Globus pallidus (tissue), 1 donor: ENCODE measurements around the gene LTV1.
"Not testable (repeated sequence)": the region's sequence is repeated elsewhere in the genome, so short reads cannot be mapped to it uniquely, and the experiment has no call there.

ENCODE experiments used
- DNase-seq: peaks from one replicate; pipeline ENCODE4 v3.0.0-alpha.2; 2015; ENCODE audit warnings: low spot score

Gene LTV1, protein sequence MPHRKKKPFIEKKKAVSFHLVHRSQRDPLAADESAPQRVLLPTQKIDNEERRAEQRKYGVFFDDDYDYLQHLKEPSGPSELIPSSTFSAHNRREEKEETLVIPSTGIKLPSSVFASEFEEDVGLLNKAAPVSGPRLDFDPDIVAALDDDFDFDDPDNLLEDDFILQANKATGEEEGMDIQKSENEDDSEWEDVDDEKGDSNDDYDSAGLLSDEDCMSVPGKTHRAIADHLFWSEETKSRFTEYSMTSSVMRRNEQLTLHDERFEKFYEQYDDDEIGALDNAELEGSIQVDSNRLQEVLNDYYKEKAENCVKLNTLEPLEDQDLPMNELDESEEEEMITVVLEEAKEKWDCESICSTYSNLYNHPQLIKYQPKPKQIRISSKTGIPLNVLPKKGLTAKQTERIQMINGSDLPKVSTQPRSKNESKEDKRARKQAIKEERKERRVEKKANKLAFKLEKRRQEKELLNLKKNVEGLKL

DNA sequence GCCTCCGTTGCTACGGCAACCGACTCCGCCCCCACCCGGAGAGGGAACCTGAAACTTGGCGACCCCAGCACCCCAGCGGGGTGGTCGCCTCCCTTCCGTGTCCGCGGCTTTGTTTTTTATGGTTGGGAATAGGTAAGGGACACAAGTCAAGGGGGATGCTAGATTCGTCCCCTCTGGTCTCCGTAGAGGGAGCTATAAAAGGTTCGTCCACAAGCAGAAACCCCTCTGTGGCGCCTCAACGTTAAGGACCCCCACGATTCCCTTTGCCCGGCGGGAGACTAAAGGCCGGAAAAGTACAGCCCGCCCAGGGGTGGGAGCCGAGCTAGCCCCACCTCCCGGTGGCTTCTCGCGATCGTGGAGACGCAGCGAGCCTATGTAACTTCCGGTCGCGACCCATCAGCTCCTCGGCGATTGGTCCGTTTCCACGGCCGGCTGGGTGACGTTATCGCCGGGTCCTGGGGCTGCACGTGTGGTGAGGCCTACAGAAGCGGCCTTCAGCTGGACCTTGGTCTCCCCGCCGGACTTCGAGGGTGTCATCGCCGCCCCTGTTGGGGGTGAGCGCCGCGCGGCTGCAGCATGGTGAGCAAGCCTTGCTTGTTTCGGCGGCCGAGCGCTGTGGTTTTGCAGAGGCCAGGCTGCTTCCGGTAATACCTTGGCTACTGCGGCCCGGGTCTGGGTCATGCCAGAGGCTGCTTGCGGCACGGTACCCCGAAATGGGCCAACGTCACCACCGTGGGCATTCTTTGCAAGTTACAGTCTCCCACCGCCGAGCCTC, at the start of gene LTV1:
Gene LTV1, plus strand, starts transcription at position 437 of the 775 bp plus-strand sequence. Its CDS starts 140 bp downstream, at position 577.
- DNase-seq = peak; percentile 95

DNA sequence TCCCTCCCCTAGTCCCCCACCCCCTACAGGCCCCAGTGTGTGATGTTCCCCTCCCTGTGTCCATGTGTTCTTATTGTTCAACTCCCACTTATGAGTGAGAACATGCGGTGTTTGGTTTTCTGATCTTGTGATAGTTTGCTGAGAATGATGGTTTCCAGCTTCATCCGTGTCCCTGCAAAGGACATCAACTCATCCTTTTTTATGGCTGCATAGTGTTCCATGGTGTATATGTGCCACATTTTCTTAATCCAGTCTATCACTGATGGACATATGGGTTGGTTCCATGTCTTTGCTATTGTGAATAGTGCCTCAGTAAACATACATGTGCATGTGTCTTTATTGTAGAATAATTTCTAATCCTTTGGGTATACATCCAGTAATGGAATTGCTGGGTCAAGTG, 46.6 kb upstream of the LTV1 start:
- not testable (repeated sequence) for DNase-seq

DNA sequence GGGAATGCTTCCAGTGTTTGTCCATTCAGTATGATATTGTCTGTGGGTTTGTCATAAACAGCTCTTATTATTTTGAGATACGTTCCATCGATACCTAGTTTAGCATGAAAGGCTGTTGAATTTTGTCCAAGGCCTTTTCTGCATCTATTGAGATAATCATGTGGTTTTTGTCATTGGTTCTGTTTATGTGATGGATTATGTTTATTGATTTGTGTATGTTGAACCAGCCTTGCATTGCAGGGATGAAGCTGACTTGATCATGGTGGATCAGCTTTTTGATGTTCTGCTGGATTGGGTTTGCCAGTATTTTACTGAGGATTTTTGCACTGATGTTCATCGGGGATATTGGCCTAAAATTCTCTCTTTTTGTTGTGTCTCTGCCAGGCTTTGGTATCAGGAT, 44.7 kb upstream of the LTV1 start:
- DNase-seq = not testable (repeated sequence)

DNA sequence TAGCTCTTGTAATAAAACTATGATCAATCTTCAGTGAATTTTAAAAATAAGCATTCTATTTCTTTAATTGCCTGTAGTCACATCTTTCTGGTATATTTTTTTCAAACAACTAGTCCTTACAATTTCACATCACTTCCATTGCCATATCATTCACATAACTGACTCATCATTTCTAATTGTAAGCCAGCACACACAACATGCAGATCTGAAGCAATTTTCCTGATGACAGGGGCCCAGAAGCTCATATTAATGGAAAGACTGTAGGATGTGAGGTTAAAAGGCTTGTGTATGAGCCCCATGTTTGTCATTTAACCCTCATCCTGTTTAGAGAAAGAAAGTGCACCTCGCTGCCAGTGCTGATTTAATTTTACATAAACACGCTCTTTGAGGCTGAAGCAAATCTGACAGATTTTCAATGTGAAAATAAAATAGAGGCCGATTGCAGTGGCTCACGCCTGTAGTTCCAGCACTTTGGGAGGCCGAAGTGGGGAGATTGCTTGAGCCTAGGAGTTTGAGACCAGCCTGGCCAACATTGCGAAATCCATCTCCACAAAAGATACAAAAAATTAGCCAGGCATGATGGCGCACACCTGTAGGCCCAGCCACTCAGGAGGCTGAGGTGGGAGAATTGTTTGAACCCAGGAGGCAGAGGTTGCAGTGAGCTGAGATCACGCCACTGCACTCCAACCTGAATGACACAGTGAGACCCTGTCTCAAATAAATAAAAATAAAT, 40.1 kb upstream of the LTV1 start:
- no peak for DNase-seq

DNA sequence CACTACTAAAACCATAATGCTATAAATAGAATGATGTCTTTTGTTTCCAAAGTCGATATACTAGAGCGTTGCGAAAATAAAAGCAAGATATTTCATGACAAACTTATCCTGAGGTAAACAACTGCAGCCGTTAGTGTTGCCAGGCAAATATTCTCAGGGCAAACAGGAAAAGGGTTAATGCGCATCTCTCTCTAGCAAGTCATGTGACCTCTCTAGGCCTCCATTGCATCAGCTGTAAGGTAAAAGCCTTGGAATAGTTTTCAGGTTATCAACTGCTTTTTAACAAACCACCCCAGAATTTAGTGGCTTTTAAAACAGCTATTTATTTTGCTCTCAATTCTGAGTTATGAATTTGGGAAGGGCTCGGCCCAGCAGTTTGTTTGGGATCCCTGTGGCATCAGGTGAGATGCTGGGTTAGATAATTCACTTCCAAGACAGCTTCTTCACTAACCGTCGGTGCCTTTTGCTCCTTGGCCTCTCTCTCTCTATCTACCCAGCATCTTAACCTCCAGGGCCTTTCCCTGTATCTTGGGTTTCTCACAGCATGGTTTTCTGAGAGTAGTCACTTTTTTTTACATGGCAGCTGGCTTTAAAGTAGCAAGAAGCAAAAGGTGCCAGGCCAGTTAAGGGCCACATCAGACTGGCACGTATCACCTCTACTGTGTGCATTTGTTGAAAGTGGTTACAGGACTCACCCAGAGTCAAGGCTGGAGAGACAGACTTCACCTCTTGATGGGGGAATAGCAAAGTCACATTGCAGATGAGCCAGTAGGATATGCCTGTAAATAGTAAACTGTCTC, 39.2 kb upstream of the LTV1 start:
- DNase-seq = no peak

DNA sequence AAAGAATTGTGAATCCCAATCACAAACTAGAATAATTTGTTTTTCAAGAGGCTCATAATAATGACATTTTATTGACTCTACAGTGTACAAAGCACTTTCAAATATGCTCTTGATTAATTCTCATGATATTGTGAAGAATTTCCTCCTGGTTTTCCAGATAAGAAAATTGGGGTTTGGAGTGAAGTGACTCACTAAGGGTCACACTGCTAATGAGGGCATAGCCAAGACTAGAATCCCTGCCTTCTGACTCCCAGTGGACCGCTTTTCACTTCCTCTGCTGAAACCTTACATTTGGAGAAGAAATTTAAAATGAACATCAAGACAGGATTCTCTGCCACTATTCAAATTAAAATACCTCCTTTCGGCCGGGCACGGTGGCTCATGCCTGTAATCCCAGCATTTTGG, 38.3 kb upstream of the LTV1 start:
- no peak for DNase-seq

DNA sequence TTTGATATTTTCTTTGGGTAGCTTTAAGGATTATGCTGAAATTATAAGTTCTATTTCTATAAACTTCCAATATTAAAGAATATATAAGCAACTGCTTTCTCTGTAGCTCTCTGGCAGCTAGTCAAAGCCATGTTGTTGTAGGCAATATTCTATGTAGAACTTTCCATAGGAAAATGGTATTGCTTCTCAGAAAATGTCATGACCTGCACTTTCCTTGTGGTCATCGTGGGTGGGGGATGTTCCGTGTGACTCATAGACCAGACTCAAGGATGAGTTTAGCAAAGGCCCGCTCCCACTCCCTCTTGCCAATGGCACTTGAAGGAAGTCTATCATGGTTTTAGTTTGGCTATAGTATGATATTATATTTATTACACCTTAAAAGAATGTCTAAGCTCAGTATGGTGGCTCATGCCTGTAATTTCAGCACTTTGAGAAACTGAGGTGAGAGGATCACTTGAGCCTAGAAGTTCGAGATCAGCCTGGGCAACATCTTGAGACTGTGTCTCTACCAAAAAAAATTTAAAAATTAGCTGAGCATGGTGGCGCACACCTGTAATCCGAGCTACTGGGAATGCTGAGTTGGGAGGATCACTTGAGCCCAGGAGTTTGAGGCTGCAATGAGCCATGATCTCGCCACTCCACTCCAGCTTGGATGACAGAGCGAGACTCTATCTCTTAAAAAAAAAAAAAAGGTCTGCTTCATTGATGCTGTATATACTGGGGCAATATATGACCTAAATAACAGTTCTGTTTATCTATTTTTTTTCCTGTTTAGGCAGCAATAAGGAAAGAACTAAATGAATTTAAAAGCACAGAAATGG, 36.6 kb upstream of the LTV1 start:
- no peak for DNase-seq

DNA sequence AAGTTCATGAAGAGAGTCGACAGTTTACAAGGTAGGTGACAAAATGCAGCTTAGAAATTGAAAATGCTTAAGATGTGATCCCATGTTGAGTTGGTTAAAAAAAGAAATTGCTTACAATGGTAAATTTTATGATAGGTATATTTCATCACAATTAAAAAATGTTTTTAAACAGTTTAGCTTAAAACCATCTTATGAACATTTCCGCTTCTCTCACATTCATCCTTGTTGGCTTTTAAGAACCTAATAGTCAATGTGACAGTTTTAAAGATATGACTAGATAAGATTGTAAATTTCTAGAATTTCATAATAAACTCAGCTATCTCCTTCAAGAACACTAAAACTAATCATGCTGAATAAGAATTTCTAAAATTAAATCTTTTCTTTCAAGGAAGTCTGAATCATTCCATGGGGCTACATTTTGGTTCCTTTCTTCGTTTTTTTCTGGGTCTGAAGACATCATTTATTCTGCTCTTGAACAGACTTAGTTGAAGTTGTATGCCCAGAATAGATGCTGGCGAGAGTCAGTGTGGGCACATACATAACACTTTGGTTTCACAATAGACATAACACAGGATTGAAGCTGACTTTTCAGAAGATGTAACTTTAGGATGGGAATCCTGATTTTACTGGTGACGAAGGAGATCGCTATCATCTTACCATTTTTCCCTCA, 35.9 kb upstream of the LTV1 start:
- no peak for DNase-seq

DNA sequence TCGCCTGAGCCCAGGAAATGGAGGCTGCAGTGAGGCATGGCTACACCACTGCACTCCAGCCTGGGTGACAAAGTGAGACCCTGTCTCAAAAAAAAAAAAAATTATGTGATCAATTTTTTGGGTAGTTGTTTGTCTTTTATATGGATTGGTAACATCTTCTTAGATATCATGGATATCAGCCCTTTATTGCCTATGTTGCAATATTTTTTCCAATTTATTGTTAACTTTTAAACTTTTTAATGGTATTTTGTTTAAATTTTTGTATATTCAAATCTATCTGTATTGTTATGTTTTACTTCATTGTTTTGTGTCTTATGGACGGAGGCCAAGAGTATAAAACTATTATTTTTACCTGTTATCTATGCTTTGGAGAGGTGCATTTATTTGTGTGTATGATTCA, 32.4 kb upstream of the LTV1 start:
- no peak for DNase-seq

DNA sequence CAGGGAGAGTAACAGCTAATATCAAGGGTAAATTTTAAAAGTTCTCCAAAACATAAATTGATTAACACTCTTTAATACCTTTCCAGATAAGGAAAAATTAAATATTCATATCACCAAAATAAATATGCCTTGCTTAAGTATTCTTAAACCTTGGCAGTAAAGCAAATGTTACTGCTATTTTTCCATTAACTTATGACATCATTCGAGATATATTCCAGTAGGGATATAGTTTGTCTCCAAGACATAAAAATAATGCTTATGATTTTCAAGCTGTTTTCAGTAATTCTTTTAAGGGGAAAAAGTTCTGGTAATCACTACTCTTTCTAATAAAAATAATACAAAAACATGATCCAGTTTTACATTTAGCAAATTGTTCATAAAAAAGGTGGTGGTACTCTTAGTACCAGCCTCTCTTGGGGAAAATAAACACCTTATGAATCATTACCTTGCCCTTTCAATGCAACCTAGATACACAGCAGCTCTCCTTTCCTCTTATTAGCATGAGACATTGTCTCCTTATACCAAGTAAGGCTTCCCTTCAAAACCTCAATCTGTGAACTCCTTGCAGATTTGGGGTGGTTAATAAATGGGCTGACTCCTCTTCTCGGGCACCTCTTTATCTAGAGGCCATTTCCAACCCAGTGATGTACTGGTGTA, 31.5 kb upstream of the LTV1 start:
- no peak for DNase-seq

DNA sequence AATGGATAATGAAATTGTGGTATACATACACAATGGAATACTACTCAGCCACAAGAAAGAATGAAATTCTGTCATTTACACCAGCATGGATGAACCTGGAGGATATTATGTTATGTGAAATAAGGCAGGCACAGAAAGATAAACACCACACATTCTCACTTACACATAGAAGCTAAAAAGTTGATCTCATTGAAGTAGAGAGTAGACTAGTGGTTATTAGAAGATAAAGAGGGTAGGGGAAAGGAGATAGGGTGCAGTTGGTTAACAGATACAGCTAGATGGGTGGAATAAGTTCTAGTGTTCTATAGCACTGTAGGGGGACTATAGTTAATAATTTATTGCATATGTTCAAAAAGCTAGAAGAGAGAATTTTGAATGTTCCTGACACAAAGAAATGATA, 25.5 kb upstream of the LTV1 start:
- no peak for DNase-seq

DNA sequence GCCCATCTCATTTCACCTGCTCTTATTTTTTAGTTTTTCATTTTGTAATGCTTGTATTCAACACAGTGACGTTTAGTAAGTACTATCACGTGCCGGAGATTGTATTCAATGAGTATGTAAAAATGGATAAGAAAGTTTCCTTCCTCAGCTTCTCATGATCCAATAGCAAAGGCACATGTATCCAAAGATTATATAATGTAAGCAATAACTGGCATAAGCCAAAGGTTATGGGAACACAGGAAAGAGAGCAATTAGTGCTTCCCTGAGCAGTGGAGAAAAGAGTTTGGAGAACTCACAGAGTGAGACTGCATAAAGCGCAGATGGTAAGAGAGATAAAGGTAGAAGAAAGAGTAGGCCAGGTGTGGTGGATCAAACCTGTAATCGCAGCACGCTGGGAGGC, 21.8 kb upstream of the LTV1 start:
- DNase-seq = no peak

DNA sequence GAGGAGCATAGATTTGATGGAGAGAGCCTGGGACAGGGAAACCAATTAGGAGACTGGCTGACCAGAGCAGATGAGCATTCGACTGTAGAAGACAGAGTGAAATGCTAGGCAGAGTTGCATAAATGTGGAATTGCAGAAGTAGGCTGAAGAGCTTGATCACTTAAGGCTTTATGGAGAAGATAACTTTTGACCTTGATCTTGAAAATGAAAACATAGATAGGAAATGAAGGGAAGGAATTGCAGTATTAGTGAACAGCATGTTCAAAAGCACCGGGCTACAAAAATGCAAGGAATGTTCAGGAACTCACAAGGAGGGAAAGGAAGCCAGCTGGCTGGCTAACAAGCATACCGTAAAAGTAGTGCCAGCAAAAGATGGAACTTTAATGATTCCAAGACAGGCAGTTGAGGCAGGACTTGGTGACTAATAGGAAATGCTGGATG, 20.5 kb upstream of the LTV1 start:
- DNase-seq = no peak

DNA sequence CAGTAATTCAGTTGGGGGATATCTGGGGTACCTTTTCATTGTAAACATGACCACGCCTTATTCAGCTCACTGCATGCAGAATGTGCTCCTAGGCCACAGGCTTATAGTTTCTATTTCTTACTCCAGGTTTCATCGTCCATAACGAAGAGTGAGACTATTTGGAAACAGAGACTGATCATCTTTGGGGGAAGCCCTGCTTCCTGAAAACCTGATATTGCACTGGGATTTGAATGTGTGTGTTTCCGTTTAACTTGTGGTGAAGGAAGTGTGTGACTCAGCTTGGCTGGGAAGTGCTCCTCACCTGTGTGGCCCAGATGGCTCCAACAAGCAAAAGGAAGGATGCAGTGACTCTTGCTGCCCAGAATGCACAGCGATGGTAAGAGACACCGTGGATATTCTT, 19.6 kb upstream of the LTV1 start:
- DNase-seq = no peak

DNA sequence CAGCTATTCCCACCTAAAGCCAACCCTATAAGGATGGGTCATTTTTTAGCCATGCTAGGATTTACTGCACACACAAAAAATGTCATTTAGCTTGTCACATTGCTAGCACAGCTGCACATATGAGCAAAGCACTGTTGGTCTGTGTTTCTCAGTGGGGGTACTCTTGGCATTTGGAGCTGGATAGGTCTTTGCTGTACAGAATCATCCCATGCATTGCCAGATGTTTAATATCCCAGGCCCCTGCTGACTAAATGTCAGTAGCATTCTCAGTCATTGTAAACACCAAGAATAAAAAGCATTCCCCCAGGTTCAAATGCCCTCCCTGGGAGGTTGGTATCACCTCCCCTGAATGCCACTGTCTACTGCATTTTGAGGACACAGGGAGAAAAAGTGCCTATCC, 14.6 kb upstream of the LTV1 start:
- DNase-seq = no peak

DNA sequence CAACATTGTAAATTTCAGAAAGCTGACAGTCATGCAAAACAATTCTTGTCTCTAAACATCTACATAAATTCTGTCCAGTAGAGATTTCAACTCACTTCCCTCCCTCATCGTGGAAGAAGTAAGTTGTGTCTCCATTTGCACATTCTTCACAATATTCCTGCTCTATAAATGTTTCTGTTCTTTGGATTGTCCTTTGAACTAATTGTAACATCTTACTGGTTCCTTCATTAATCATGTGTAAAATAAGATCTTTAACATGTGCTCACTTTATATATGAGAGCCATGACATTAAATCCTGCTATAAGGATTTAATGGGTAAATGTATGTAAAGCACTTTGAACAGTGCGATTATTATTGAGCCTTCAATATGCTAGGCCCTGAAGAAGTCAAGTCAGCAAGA, 7.0 kb upstream of the LTV1 start:
- no peak for DNase-seq

DNA sequence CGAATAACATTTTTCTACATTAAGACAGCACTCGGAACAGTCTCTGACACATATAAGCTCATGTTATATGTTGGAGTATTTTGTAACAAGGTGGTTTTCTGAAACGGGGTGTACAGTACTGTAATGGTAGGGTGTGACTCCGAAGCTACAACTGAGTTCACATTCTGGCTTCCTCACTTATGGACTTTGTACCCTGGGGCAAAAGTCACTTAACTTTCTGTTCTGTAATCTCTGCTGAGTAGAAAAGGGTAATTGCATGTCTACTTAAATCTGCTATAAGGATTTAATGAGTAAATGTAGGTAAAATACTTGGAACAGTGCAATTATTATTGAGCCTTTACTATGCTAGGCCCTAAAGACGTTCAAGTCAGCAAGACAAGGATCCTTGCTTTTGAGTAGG, 4.7 kb upstream of the LTV1 start:
- DNase-seq = no peak

DNA sequence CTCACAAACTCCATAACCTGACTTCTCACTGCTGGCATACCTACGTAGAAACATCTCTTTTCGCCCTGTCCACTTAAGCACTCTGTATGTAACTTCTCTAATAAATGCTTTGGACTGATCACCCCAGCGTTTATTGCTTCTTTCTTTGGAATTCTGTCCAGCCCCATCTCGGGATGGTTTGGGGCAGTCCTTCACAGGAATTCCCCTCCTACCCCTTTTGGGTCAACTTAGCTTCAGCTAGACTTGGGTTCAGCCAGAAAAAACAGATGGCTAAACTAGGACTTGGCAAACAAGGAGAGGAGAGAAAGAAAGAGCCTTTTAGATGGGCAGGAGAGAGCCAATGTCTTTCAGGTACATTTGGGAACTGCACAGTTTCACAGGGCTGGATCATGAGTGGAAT, 3.9 kb upstream of the LTV1 start:
- DNase-seq = no peak

DNA sequence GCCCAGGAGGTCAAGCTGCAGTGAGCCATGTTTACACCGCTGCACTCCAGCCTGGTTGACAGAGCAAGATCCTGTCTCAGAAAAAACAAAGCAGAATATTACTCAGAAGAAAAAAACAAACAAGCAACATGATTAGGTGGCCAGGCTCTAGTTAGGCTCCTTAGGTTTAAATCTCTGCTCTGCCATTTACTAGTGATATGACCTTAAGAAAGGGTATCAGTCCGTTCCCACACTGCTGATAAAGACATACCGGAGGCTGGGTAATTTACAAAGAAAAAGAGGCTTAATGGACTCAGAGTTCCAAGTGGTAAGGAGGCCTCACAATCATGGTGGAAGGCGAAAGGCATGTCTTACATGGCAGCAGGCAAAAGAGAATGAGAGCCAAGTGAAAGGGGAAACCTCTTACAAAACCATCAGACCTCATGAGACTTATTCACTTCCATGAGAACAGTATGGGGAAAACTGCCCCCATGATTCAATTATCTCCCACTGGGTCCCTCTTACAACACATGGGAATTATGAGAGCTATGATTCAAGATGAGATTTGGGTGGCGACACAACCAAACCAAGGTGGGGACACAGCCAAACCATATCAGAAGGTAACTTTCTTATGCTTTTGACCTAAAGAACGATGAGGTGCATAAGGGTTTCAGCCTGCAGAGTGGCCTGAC, 2.4 kb upstream of the LTV1 start:
- no peak for DNase-seq
